ENCODE measurements around the gene OSBPL5. TPM values are rescaled to one million over a fixed set of nuclear protein-coding genes. Genes with fewer than 3 reads are reported as not detected.

OSBPL5 gene
- total RNA-seq, 1 experiment from 2014 or later = 51.4 TPM

DNA sequence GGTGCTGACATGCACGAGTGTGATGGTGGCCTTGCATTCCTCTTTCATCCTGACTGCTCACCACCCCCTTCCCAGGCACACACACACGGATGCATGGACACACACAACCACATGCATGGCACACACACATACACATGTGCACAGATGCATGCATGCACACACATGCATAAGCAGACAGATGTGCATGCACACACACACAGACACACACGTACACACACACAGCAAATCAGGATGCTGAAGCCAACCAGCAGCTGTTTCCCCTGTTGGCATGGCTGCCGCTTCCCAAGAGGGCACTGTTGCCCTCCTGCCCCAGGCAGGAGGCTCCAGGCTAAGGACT, 15.3 kb downstream of the OSBPL5 start:
- intact Hi-C loops (cut with micrococcal nuclease) = no loop called here
- BruUV-seq (replicated peaks) = no TSS peak

DNA sequence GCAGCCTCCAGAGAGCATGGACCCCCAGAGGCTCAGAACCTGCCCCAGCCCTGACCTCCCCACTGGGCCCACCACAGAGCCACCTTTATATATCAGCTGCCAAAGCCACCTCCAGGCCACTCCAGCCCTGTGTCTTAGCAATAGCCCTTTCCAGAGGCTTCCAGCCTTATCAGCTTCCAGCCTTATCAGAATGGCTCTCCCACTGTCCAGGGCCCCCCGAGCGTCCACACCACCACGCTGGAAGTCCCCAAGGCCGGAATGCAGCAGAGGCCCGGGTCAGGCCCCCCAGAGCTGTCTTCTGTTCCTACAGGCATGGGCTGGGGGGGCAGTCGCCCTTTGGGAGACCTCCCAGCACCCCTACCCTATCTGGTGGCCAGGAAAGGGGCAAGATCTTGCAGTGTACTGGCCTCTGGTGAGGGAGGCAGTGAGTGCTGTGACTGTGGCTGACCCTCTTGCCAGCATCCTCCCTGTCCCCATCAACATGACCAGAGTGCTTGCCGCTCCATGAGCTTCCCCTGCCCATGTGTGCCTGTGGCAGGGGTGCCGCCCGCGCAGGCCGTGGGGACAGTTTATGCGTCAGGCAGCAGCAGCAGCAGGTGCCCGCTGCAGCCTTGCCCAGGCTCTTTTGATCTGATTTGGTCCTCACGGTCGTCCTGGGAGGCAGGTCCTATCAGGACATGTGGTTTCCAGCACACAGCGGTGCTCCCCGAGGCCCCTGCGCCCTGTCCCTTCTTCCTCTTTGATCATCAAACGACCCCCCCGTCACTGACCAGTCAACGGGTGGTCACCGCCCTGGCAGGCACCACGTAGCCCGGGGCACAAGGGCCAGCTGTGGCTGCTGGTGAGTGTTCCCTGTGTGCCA, 15.9 kb downstream of the OSBPL5 start:
- no peak overlapping the region for H3K27ac ChIP-seq (ENCODE audit: low read length)
- no TSS peak for BruUV-seq (replicated peaks)
- H3K36me3 ChIP-seq (ENCODE audit: low read depth, low read length) = no peaks in the 10 kb centered on the region
- intact Hi-C loops (cut with micrococcal nuclease) = no loop called here
- no peak overlapping the region for H2AFZ ChIP-seq (ENCODE audit: low read length)
- H3F3A ChIP-seq (ENCODE audit: low read length, unreplicated experiment) = no peaks in the 10 kb centered on the region
- no peaks in the 10 kb centered on the region for H3K9me2 ChIP-seq (replicated peaks; ENCODE audit: low read length)
- H3K79me2 ChIP-seq (ENCODE audit: low read length) = no peaks in the 10 kb centered on the region
- ChIA-PET POLR2A (ENCODE audit: unreplicated experiment) (no interaction called here), CTCF (no interaction called here)
- ATAC-seq (no peak), DNase-seq (no peak)
- H3K9ac ChIP-seq (ENCODE audit: low read length) = no peak overlapping the region
- no peak overlapping the region for H3K4me3 ChIP-seq (ENCODE audit: low read length)
- H3K27me3 ChIP-seq (ENCODE audit: low read length) = no peaks in the 10 kb centered on the region
- H3K9me3 ChIP-seq (ENCODE audit: low read length) = no peaks in the 10 kb centered on the region
- H4K20me1 ChIP-seq (ENCODE audit: low read length) = no peaks in the 10 kb centered on the region
- H3K4me1 ChIP-seq (ENCODE audit: insufficient read depth, low read length) = no peaks in the 10 kb centered on the region
- TF ChIP-seq EZH2phosphoT487 (IDR thresholded peaks at IDR 0.05; ENCODE audit: borderline replicate concordance, low read length) (no peak), EZH2 (IDR thresholded peaks at IDR 0.05; ENCODE audit: low read length, unreplicated experiment) (no peak)
- TF ChIP-seq, protein P1, sequence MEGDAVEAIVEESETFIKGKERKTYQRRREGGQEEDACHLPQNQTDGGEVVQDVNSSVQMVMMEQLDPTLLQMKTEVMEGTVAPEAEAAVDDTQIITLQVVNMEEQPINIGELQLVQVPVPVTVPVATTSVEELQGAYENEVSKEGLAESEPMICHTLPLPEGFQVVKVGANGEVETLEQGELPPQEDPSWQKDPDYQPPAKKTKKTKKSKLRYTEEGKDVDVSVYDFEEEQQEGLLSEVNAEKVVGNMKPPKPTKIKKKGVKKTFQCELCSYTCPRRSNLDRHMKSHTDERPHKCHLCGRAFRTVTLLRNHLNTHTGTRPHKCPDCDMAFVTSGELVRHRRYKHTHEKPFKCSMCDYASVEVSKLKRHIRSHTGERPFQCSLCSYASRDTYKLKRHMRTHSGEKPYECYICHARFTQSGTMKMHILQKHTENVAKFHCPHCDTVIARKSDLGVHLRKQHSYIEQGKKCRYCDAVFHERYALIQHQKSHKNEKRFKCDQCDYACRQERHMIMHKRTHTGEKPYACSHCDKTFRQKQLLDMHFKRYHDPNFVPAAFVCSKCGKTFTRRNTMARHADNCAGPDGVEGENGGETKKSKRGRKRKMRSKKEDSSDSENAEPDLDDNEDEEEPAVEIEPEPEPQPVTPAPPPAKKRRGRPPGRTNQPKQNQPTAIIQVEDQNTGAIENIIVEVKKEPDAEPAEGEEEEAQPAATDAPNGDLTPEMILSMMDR (conservative IDR thresholded peaks at IDR 0.05; ENCODE audit: low read depth, low read length) = no peak
- no peak overlapping the region for H3K4me2 ChIP-seq (ENCODE audit: low read length)

More for the DNA sequence above, 15.3 kb downstream of the OSBPL5 start:
- no peak for TF ChIP-seq EZH2 (IDR thresholded peaks at IDR 0.05; ENCODE audit: low read length, unreplicated experiment)
- TF ChIP-seq, protein P1 (conservative IDR thresholded peaks at IDR 0.05; ENCODE audit: low read depth, low read length) = no peak
- TF ChIP-seq EZH2phosphoT487 (IDR thresholded peaks at IDR 0.05; ENCODE audit: borderline replicate concordance, low read length) = no peak
- H3F3A ChIP-seq (ENCODE audit: low read length, unreplicated experiment) = no peaks in the 10 kb centered on the region
- ChIA-PET CTCF (no interaction called here), POLR2A (ENCODE audit: unreplicated experiment) (no interaction called here)
- no peak overlapping the region for H3K4me2 ChIP-seq (ENCODE audit: low read length)
- no peak for ATAC-seq
- DNase-seq = no peak
- H3K9ac ChIP-seq (ENCODE audit: low read length) = no peak overlapping the region
- H3K4me1 ChIP-seq (ENCODE audit: insufficient read depth, low read length) = no peaks in the 10 kb centered on the region
- no peak overlapping the region for H2AFZ ChIP-seq (ENCODE audit: low read length)
- no peaks in the 10 kb centered on the region for H3K27me3 ChIP-seq (ENCODE audit: low read length)
- H3K27ac ChIP-seq (ENCODE audit: low read length) = no peak overlapping the region
- H4K20me1 ChIP-seq (ENCODE audit: low read length) = no peaks in the 10 kb centered on the region
- no peaks in the 10 kb centered on the region for H3K9me2 ChIP-seq (replicated peaks; ENCODE audit: low read length)
- no peaks in the 10 kb centered on the region for H3K79me2 ChIP-seq (ENCODE audit: low read length)
- no peak overlapping the region for H3K4me3 ChIP-seq (ENCODE audit: low read length)
- no peaks in the 10 kb centered on the region for H3K9me3 ChIP-seq (ENCODE audit: low read length)
- no peaks in the 10 kb centered on the region for H3K36me3 ChIP-seq (ENCODE audit: low read depth, low read length)

GRCh38 chr11:3148255-3148989, 16.7 kb downstream of the OSBPL5 start:
- ChIA-PET CTCF (no interaction called here), POLR2A (ENCODE audit: unreplicated experiment) (no interaction called here)
- no peaks in the 10 kb centered on the region for H3K9me3 ChIP-seq (ENCODE audit: low read length)
- TF ChIP-seq, protein P1 (conservative IDR thresholded peaks at IDR 0.05; ENCODE audit: low read depth, low read length) = no peak
- no peak for TF ChIP-seq EZH2 (IDR thresholded peaks at IDR 0.05; ENCODE audit: low read length, unreplicated experiment)
- TF ChIP-seq EZH2phosphoT487 (IDR thresholded peaks at IDR 0.05; ENCODE audit: borderline replicate concordance, low read length) = no peak
- no peak overlapping the region for H2AFZ ChIP-seq (ENCODE audit: low read length)
- no peak overlapping the region for H3K9ac ChIP-seq (ENCODE audit: low read length)
- no peak overlapping the region for H3K4me2 ChIP-seq (ENCODE audit: low read length)
- no peaks in the 10 kb centered on the region for H3K27me3 ChIP-seq (ENCODE audit: low read length)
- no peak overlapping the region for H3K27ac ChIP-seq (ENCODE audit: low read length)
- no peaks in the 10 kb centered on the region for H4K20me1 ChIP-seq (ENCODE audit: low read length)
- no peak overlapping the region for H3K4me3 ChIP-seq (ENCODE audit: low read length)
- no peaks in the 10 kb centered on the region for H3K79me2 ChIP-seq (ENCODE audit: low read length)
- H3K36me3 ChIP-seq (ENCODE audit: low read depth, low read length) = no peaks in the 10 kb centered on the region
- DNase-seq (no peak), ATAC-seq (no peak)
- no TSS peak for BruUV-seq (replicated peaks)
- no peaks in the 10 kb centered on the region for H3K9me2 ChIP-seq (replicated peaks; ENCODE audit: low read length)
- intact Hi-C loops (cut with micrococcal nuclease) = no loop called here
- no peaks in the 10 kb centered on the region for H3F3A ChIP-seq (ENCODE audit: low read length, unreplicated experiment)
- H3K4me1 ChIP-seq (ENCODE audit: insufficient read depth, low read length) = no peaks in the 10 kb centered on the region
